GM04504 (cell line): ENCODE data around the gene SWT1.

Experiments used
- DNase-seq: peaks from one replicate; pipeline ENCODE4 v3.0.0-alpha.2; 2012; ENCODE audit warnings: low read depth

SWT1 gene

DNA sequence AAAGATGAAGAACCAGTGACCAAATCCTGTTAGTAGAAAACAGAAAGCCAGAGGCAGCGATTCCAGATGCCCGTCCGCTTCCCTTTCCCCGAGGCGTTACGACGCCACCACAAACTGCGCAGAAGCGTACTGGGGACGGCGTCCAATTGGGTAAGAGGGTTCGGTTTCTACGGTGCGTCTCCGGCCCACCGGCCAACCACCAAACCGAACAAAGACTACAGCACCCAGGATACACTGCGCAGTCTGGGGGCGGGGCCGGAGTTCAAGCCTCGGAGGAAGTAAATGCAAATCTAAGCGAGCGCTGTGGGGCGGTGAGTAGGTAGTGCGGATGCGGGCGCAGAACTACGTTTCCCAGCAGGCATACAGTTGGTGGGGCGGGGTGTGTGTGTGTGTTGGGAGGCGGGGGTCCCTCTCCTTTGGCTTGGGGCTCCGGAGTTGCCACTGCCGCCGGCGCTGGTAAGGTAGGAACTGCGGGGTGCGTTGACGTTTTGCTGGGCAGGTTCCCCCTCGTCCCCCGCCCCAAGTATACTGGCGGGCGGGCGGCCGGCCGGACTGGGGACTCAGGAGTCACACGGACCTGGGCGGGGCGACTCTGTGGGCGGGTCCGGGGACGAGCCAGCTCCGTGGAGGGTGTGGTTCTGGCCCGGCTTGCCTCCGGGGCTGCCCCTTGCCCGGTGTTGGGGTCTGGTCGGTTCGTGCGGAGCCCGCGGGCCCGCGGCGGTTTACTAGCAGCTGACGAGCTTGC, at the start of gene SWT1, which contains the start of gene TRMT1L:
SWT1 (plus strand) TSS at position 314 of the 745 bp plus-strand sequence. CDS start 3,675 bp downstream, outside the sequence.
TRMT1L (minus strand) TSS at position 100 of the 745 bp plus-strand sequence. CDS start 241 bp downstream, outside the sequence.
- DNase-seq: peak; percentile 99

GRCh38 chr1:185108321-185108720, 48.6 kb upstream of the SWT1 start:
- no peak for DNase-seq

- no peak for DNase-seq
Observed at GRCh38 chr1:185110145-185110544, 46.8 kb upstream of the SWT1 start.

DNA sequence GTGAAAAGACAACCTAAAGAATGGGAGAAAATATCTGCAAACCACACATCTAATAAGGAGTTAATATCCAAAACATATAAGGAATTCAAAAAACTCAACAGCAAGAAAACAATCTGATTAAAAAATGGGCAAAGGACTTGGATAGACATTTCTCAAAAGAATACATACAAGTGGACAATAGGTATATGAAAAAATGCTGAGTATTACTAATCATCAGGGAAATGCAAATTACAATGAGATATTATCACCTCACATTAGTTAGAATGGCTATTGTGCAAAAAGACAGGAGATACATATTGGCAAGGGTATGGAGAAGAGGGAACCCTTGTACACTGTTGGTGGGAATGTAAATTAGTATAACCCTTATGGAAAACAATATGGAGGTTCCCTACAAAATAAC, 45.1 kb upstream of the SWT1 start:
- no peak for DNase-seq

GRCh38 chr1:185112356-185112755, 44.6 kb upstream of the SWT1 start:
- no peak for DNase-seq

DNA sequence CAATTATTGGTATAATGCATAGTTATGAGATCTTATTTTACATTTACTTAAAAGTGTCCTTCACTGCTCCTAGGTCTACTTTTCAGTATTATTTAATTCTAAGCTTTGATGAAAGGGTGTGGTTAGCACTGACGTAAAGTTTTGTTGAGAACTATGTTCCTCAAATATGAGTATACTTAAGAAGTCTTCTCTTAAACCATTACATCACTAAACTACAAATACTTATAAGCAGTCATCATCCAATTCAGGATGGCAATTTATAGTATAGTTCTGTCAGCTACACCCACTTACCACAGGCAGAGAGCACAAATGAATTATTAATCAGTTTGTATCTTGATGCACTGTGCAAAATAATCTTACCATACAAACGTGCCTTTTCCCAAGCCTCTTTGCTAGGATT, 27.3 kb upstream of the SWT1 start:
- no peak for DNase-seq

DNA sequence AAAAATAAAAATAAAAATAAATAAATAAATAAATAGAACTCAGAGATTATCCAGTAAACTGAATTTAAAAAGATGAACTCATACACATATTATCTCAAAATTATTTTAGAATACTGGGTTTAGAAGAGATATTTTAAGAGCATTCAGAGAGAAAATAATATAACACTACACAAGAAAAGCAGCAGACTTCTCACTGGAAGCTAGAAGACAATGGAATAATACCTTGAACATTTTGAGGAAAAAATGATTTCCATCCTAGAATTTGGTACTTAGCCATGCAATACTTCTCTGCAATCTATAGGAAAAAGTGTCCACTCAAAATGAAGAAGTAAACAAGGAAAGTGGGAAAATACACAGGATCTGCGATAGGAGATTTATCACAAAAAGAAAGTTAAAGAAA, 24.4 kb upstream of the SWT1 start:
- DNase-seq: no peak

DNA sequence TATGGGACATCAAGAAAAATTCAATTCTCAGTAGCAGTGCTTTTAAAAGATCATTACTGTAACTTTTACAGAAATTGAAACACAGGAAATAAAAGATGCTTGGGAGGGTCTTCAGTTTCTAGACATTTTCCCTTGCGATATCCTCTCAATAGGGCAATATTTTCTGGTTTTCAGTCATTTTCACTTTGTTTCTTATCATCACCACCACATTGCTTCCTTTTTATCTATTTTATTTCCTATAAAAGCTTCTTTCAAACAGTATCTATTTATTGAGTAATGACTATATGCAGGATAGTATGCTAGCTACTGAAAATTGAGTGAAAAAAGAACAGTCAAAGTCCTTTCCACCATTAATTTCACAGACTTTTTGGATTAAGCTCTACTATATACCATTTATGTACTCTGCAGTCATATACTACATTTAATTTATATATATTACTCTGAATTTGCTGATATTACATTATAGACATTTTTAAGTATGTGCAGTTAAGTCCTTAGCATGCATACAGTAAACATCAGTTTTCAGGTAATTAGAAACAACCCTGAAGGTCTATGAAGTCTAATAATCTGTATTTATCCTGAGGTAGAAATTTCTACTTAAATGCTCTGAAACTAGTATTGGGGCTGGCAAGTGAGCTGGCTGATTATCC, 18.9 kb upstream of the SWT1 start:
- DNase-seq: no peak

GRCh38 chr1:185139246-185139645, 17.7 kb upstream of the SWT1 start:
- DNase-seq: no peak

GRCh38 chr1:185144233-185144632, 12.7 kb upstream of the SWT1 start:
- no peak for DNase-seq

- DNase-seq: no peak
Observed at GRCh38 chr1:185151215-185151614, 5.8 kb upstream of the SWT1 start.

- DNase-seq: no peak
Observed at GRCh38 chr1:185152187-185152767, 4.7 kb upstream of the SWT1 start.

DNA sequence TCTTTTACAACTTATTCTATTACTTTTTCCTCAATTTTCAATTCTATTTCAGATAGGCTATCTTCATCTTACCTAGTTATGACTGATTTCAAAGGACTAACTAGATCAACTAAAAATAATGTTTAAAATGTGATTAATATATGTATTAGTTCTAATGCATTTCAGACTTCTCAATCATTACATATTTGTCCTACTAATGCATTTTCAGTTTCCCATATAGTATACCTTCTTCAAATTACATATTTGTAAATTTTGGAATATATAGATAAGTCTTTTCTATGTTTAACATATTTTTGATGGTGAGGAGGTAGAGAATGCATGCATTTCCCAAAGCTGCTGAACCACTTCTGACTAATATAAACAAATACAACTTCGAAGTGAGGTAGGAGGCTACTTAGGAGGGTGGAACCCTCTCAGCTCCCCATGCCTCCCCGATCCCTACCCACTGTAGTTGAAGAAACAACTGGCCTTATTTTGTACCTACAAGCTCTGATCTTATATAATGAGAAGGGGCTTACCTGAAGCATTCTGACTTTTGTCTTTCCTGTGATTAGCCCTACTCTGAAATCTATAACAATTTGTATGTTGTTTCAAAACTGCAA, 2.0 kb upstream of the SWT1 start:
- no peak for DNase-seq

- DNase-seq: no peak
Observed at GRCh38 chr1:185155600-185156287, 1.2 kb upstream of the SWT1 start.

- DNase-seq: no peak
Observed at GRCh38 chr1:185156288-185156853, 596 bp upstream of the SWT1 start.

GRCh38 chr1:185157599-185158412, 839 bp downstream of the SWT1 start:
- DNase-seq: no peak

GRCh38 chr1:185158800-185159199, 1.8 kb downstream of the SWT1 start:
- no peak for DNase-seq

DNA sequence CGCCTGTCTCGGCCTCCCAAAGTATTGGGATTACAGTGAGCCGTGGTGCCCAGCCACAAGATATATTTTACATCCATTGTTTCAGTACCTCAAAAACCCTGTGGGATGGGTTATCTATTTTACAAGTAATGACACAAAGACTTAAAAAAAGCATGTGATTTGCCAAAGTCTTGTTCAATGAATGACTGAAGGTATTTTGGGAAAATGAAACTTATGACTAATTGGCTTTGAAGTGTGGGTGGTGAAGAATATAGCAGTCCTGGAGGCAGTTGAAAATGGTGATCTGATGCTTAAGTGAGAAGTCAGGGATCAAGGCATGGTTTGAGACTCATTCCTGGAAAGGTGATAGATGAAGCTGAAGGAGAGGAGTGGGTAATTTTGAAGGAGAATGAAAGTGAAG, 3.0 kb downstream of the SWT1 start:
- DNase-seq: no peak

DNA sequence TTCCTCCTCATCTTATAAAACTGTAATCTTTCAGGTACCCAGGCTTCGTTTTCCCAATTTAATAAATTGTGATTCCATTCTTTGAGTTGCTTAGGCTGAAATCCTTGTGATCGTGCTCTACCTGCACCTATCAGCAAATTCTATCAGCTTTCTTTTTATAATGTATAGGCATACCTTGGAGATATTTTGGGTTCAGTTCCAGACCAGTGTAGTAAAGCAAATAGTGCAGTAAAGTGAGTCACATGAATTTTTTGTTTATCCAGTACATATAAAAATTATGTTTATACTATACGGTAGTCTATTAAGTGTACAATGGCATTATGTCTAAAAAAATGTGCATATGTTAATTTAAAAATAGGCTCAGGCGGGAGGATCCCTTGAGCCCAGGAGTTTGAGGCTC, 5.5 kb downstream of the SWT1 start:
- DNase-seq: no peak

- no peak for DNase-seq
Observed at GRCh38 chr1:185166106-185166505, 9.1 kb downstream of the SWT1 start.

- no peak for DNase-seq
Observed at GRCh38 chr1:185170291-185170848, 13.4 kb downstream of the SWT1 start.
